AG04450 (cell line): ENCODE data around the gene MUC21. TPM values are rescaled to one million over a fixed set of nuclear protein-coding genes. Genes with fewer than 3 reads are reported as not detected.

ENCODE experiments used
- CTCF ChIA-PET: fragments of 300-600, 350-600 bp; formaldehyde crosslinking; extraction: SDS; loops from one replicate; lab custom pipeline; 2022; ENCODE audit warnings: antibody characterized with exemption, inconsistent platforms; lab: Charles Lee
- POLR2A ChIA-PET: fragments of 350-600 bp; formaldehyde crosslinking; extraction: SDS; loops from one replicate; lab custom pipeline; 2021; ENCODE audit warnings: antibody characterized with exemption, inconsistent platforms; lab: Yijun Ruan, JAX
- DNase-seq: peaks from one replicate; pipeline ENCODE4 v3.0.0-alpha.2; 2011; ENCODE audit warnings: low read depth, low spot score
- H3K27ac ChIP-seq: one replicate; pipeline ENCODE4 v1.5.1; 2012; ENCODE audit warnings: low read depth, low read length, control low read depth
- H3K27me3 ChIP-seq: one replicate; pipeline ENCODE4 v1.6.0; 2012; ENCODE audit warnings: low read length; ENCODE audit not compliant: control insufficient read depth, insufficient read depth
- H3K4me3 ChIP-seq: 2 replicates; pipeline ENCODE4 v1.5.1; 2011; ENCODE audit warnings: mild to moderate bottlenecking, low read depth, low read length, control low read depth
- H3K9me3 ChIP-seq: 2 replicates; pipeline ENCODE4 v1.5.1; 2012; ENCODE audit warnings: low read length; ENCODE audit not compliant: control insufficient read depth, insufficient read depth
- CTCF ChIP-seq: IDR thresholded peaks from 2 replicates; pipeline ENCODE4 v1.5.1; 2011; ENCODE audit warnings: low read depth, low read length, control low read depth, inconsistent platforms
- polyA plus RNA-seq: library from polyadenylated mRNA; depleted of rRNA; stranded (reverse); fragments of >200 nt; gene quantifications from 2 replicates; pipeline ENCODE4 v1.2.3, GENCODE V29; 2011

MUC21 gene
- polyA plus RNA-seq, 1 experiment: not detected

- Histone ChIP-seq H3K27me3 (peaks cover 16% of the 10 kb centered on the region), H3K27ac (no peak overlapping the region), H3K4me3 (no peak overlapping the region), H3K9me3 (no peaks in the 10 kb centered on the region; the same call in none of the 2 replicates)
- no peak for TF ChIP-seq CTCF
- DNase-seq: no peak
- POLR2A ChIA-PET: no interaction called here
- CTCF ChIA-PET: no interaction called here
These were observed 42.1 kb downstream of the MUC21 start for GRCh38 chr6:31025595-31025994.

DNA sequence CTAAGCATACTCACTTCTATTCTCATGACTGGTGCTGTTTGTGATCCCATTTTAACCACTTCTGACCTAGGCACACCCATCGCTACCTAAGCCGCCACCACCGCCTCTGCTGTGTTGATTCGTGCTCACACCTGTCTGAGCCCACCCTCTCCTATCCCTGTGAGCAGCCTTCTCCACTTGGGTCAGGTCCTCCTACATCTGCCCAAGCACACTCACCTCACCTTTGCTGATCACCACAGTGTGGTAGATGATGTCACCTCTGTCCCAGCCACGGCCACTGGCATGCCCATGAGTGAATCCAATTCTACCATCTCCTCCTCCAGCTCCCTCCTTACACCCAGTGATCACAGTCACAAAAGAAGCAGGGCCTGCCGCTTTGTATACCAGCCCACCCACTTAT is 47.6 kb downstream of the MUC21 start:
- ChIA-PET CTCF (no interaction called here), POLR2A (no interaction called here)
- no peak overlapping the region for H3K4me3 ChIP-seq
- DNase-seq: no peak
- no peak for TF ChIP-seq CTCF
- peaks cover 19% of the 10 kb centered on the region for H3K27me3 ChIP-seq
- H3K9me3 ChIP-seq: no peaks in the 10 kb centered on the region; the same call in 1 of the 2 replicates
- H3K27ac ChIP-seq: no peak overlapping the region

DNA sequence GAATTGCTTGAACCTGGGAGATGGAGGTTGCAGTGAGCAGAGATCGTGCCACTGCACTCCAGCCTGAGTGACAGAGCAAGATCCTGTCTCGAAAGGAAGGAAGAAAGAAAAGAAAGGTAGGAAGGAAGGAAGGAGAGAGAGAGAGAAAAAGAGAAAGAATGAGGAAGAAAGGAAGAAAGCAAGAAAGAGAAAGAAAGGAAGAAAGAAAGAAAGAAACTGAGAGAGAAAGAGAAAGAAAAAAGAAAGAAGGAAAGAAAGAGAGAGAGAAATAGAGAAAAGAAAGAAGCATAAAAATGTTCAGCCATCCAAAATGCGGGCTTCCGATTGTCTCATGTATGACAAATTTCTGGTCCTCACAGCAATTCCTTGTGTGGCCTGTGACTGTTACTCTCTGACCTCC is 49.6 kb downstream of the MUC21 start:
- H3K27ac ChIP-seq: no peak overlapping the region
- ChIA-PET POLR2A (no interaction called here), CTCF (no interaction called here)
- H3K9me3 ChIP-seq: no peaks in the 10 kb centered on the region; the same call in 1 of the 2 replicates
- no peak for DNase-seq
- TF ChIP-seq CTCF: no peak
- no peak overlapping the region for H3K4me3 ChIP-seq
- H3K27me3 ChIP-seq: peaks cover 12% of the 10 kb centered on the region

DNA sequence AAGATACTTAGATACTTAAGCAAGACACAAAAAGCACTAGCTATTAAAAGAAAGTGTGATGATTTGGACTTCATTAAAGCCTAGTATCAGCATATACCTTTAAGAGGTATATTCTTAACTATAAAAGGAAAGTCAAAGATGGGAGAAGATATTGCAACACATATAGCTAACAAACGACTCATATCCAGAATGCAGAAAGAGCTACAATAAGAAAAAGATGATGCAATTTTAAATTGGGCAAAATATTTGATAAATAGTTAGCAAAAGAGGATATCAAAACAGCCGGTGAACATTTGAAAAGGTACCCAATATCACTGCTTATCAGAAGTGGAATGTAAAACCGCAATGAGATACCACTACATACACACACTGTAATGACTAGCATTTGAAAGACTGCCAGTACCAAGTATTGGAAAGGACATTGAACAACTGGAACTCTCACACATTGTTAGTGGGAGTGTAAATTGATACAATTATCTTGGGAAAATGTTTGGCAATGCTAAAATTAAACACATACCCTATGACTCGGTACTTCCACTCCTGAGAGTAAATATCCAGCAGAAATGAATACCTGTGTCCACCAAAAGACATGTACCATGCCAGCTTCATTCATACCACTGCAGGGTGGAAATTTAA is 52.5 kb downstream of the MUC21 start:
- no peak overlapping the region for H3K4me3 ChIP-seq
- CTCF ChIA-PET: interaction anchor here (0.5 to 1.0 kb wide), 2 partner anchors 8 to 44 kb away, joined by 3 to 4 read pairs; no protein-coding TSS in a partner anchor
- H3K9me3 ChIP-seq: no peaks in the 10 kb centered on the region
- H3K27me3 ChIP-seq: peaks cover 7% of the 10 kb centered on the region
- POLR2A ChIA-PET: no interaction called here
- H3K27ac ChIP-seq: no peak overlapping the region
- no peak for DNase-seq
- no peak for TF ChIP-seq CTCF

DNA sequence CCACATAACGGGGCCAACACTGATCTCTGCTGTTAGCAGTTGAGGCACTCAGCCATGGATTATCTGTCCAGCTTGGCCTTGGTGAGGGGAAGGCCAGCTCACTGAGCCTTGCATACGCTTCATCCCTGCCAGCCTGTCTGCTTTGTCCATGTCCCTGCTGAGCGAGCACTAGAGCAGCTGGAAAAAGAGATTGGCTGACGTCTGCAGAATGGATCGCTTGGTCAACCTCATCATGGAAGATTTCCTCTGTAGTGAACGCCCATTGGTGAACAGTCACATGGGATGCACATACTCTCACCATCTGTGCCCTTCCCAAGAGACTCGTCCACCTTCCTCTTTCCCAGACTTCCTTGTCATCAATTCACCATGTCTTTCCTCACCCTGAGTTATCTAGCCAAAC is 53.7 kb downstream of the MUC21 start:
- H3K9me3 ChIP-seq: no peaks in the 10 kb centered on the region
- no peak overlapping the region for H3K4me3 ChIP-seq
- peaks cover 3% of the 10 kb centered on the region for H3K27me3 ChIP-seq
- CTCF ChIA-PET: no interaction called here
- no peak for TF ChIP-seq CTCF
- POLR2A ChIA-PET: no interaction called here
- DNase-seq: no peak
- no peak overlapping the region for H3K27ac ChIP-seq
